Uterus (tissue), 4 donors: ENCODE measurements around the gene GDI1. TPM values are rescaled to one million over a fixed set of nuclear protein-coding genes. Genes with fewer than 3 reads are reported as not detected.

Experiments
- DNase-seq, 2 donors: peaks; one replicate each; pipeline ENCODE4 v3.0.0-alpha.2; 2019 to 2020
- H3K27ac ChIP-seq, 2 donors: fragments of 200-600 bp; sonication (generic); 1 replicate in 1 of 2; 2 replicates in 1 of 2; pipeline ENCODE4 v1.5.1; 2016 to 2018
- H3K27me3 ChIP-seq, 2 donors: fragments of 200-600 bp; sonication (generic); one replicate each; pipeline ENCODE4 v1.5.1; 2018 to 2019; ENCODE audit warnings: control low read depth in 1 of 2
- H3K36me3 ChIP-seq, 2 donors: fragments of 200-600 bp; sonication (generic); one replicate each; pipeline ENCODE4 v1.5.1; 2019; ENCODE audit warnings: control low read depth in 1 of 2
- H3K4me1 ChIP-seq, 2 donors: fragments of 200-600 bp; sonication (generic); one replicate each; pipeline ENCODE4 v1.5.1; 2018 to 2019; ENCODE audit warnings: control low read depth in 1 of 2
- H3K4me3 ChIP-seq, 2 donors: fragments of 200-600 bp; sonication (generic); 1 replicate in 1 of 2; 2 replicates in 1 of 2; pipeline ENCODE4 v1.5.1; 2018 to 2019; ENCODE audit warnings: mild to moderate bottlenecking in 1 of 2
- H3K9me3 ChIP-seq, 2 donors: fragments of 200-600 bp; sonication (generic); one replicate each; pipeline ENCODE4 v1.5.1; 2019; ENCODE audit warnings: control low read depth in 1 of 2
- POLR2A ChIP-seq, 2 donors: fragments of 450-650 bp; IDR thresholded peaks; one replicate each; pipeline ENCODE4 v1.6.1; 2016; ENCODE audit warnings: antibody characterized with exemption in 2 of 2, mild to moderate bottlenecking in 1 of 2, moderate library complexity in 1 of 2
- intact Hi-C: fragments of 100-400 bp; cut with DNase I; formaldehyde crosslinking; loops from one replicate; pipeline ENCODE4 v1.15.1; 2023; ENCODE audit warnings: low total_unique reads
- total RNA-seq, 4 donors: library from RNA; depleted of rRNA in 3 of 4; stranded (reverse); fragments of >200 nt in 3 of 4; gene quantifications; one replicate each; pipeline versions ENCODE4 v1.1.0 to v1.2.4, GENCODE V29; 2014 to 2023
- TF ChIP-seq, protein P1 (sequence below), 4 experiments: fragments of 200-600 bp in 2 of 4; fragments of 450-650 bp in 2 of 4; sonication (generic) in 2 of 4; IDR thresholded peaks; one replicate each; pipeline ENCODE4 v1.5.1; 2016 to 2019; ENCODE audit warnings: antibody characterized with exemption in 4 of 4, mild to moderate bottlenecking in 2 of 4, moderate library complexity in 1 of 4
- donor health status: DM: yes; HTN: yes; CAD: no.

Gene GDI1
- total RNA-seq, 4 donors from 2014 or later = 100.0 to 175 (median 135) TPM

GRCh38 chrX:154443992-154444754, 7.2 kb downstream of the GDI1 start, which contains the start of gene FAM50A:
Gene FAM50A, plus strand, starts transcription at chrX:154444141. Its CDS starts 95 bp downstream, at chrX:154444236.
- no peaks in the 10 kb centered on the region for H3K27me3 ChIP-seq
- H3K4me1 ChIP-seq = no peaks in the 10 kb centered on the region
- DNase-seq = peak; percentile 74 to 79
- peak within 1 kb of the TSS; percentile 15 to 44 for H3K4me3 ChIP-seq
- H3K9me3 ChIP-seq = no peaks in the 10 kb centered on the region
- peak within 1 kb of the TSS; percentile 86 to 89 for H3K27ac ChIP-seq
- intact Hi-C loops = no loop called here
- no peaks in the 10 kb centered on the region for H3K36me3 ChIP-seq
- TF ChIP-seq, protein P1, sequence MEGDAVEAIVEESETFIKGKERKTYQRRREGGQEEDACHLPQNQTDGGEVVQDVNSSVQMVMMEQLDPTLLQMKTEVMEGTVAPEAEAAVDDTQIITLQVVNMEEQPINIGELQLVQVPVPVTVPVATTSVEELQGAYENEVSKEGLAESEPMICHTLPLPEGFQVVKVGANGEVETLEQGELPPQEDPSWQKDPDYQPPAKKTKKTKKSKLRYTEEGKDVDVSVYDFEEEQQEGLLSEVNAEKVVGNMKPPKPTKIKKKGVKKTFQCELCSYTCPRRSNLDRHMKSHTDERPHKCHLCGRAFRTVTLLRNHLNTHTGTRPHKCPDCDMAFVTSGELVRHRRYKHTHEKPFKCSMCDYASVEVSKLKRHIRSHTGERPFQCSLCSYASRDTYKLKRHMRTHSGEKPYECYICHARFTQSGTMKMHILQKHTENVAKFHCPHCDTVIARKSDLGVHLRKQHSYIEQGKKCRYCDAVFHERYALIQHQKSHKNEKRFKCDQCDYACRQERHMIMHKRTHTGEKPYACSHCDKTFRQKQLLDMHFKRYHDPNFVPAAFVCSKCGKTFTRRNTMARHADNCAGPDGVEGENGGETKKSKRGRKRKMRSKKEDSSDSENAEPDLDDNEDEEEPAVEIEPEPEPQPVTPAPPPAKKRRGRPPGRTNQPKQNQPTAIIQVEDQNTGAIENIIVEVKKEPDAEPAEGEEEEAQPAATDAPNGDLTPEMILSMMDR (IDR thresholded peaks at IDR 0.05) = peak in 2 of 4 experiments; percentile 4 to 12
- peak; percentile 51 to 63 for TF ChIP-seq POLR2A (IDR thresholded peaks at IDR 0.05)

GRCh38 chrX:154444755-154445246, 7.8 kb downstream of the GDI1 start:
- H3K27me3 ChIP-seq = no peaks in the 10 kb centered on the region
- intact Hi-C loops = no loop called here
- peak overlapping the region; percentile 15 to 44 for H3K4me3 ChIP-seq
- DNase-seq = no peak
- no peaks in the 10 kb centered on the region for H3K9me3 ChIP-seq
- no peaks in the 10 kb centered on the region for H3K4me1 ChIP-seq
- TF ChIP-seq, protein P1 (IDR thresholded peaks at IDR 0.05) = no peak
- TF ChIP-seq POLR2A (IDR thresholded peaks at IDR 0.05) = no peak
- H3K36me3 ChIP-seq = no peaks in the 10 kb centered on the region
- peak overlapping the region; percentile 86 to 89 for H3K27ac ChIP-seq

DNA sequence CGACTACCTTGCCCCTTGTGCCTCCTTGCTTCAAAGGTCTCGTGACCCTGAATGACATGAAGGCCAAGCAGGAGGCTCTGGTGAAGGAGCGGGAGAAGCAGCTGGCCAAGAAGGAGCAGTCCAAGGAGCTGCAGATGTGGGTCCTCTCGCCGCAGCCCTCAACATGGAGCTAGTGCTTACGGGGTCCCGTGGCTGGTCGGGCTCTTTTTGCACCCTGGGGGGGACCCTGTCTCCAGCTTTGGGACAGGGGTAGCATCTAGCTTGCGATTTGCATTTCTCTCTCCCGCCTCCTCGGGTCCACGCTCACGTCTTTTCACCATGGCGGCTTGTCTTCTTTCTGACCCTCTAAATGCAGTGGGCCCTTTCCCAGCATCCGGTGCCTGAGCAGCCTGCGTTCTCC, 8.8 kb downstream of the GDI1 start:
- Histone ChIP-seq H3K27me3 (no peaks in the 10 kb centered on the region), H3K4me1 (no peaks in the 10 kb centered on the region), H3K9me3 (no peaks in the 10 kb centered on the region), H3K27ac (no peak overlapping the region), H3K36me3 (no peaks in the 10 kb centered on the region), H3K4me3 (no peak overlapping the region)
- no peak for TF ChIP-seq POLR2A (IDR thresholded peaks at IDR 0.05)
- TF ChIP-seq, protein P1 (IDR thresholded peaks at IDR 0.05) = no peak
- intact Hi-C loops = no loop called here
- DNase-seq = no peak

DNA sequence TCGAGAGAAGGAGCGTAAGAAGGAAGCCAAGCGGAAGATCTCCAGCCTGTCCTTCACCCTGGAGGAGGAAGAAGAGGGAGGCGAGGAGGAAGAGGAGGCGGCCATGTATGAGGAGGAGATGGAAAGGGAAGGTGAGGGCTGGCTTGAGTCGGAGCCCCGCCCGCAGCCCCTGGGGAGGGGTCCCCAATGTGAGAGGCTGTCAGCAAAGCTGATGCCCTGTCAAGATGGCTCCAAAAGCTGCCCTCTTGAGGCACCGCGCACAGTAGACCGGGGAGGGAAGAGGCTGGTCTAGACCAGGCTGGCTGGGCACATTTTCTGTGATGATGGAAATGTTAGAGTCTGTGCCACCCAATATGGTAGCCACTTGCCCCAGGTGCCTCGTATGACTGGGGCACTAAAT, 9.5 kb downstream of the GDI1 start:
- no peaks in the 10 kb centered on the region for H3K9me3 ChIP-seq
- H3K27ac ChIP-seq = no peak overlapping the region
- no peaks in the 10 kb centered on the region for H3K4me1 ChIP-seq
- no peak for DNase-seq
- intact Hi-C loops = no loop called here
- H3K4me3 ChIP-seq = no peak overlapping the region
- H3K36me3 ChIP-seq = no peaks in the 10 kb centered on the region
- TF ChIP-seq, protein P1 (IDR thresholded peaks at IDR 0.05) = no peak
- TF ChIP-seq POLR2A (IDR thresholded peaks at IDR 0.05) = no peak
- H3K27me3 ChIP-seq = no peaks in the 10 kb centered on the region

- Histone ChIP-seq H3K4me3 (no peak overlapping the region), H3K4me1 (no peaks in the 10 kb centered on the region), H3K27me3 (no peaks in the 10 kb centered on the region), H3K27ac (no peak overlapping the region), H3K36me3 (no peaks in the 10 kb centered on the region), H3K9me3 (no peaks in the 10 kb centered on the region)
- intact Hi-C loops = no loop called here
- no peak for DNase-seq
- no peak for TF ChIP-seq POLR2A (IDR thresholded peaks at IDR 0.05)
- TF ChIP-seq, protein P1 (IDR thresholded peaks at IDR 0.05) = no peak
Observed at GRCh38 chrX:154448484-154448883, 11.5 kb downstream of the GDI1 start.
